Stromal cell of bone marrow (primary cell): Measurements from ENCODE around the gene SYMPK.
"Not testable (repeated sequence)": the region's sequence is repeated elsewhere in the genome, so short reads cannot be mapped to it uniquely, and the experiment has no call there.

Experiments used
- DNase-seq: peaks from one replicate; pipeline ENCODE4 v3.0.0-alpha.2; 2012; ENCODE audit warnings: low read depth

Gene SYMPK

DNA sequence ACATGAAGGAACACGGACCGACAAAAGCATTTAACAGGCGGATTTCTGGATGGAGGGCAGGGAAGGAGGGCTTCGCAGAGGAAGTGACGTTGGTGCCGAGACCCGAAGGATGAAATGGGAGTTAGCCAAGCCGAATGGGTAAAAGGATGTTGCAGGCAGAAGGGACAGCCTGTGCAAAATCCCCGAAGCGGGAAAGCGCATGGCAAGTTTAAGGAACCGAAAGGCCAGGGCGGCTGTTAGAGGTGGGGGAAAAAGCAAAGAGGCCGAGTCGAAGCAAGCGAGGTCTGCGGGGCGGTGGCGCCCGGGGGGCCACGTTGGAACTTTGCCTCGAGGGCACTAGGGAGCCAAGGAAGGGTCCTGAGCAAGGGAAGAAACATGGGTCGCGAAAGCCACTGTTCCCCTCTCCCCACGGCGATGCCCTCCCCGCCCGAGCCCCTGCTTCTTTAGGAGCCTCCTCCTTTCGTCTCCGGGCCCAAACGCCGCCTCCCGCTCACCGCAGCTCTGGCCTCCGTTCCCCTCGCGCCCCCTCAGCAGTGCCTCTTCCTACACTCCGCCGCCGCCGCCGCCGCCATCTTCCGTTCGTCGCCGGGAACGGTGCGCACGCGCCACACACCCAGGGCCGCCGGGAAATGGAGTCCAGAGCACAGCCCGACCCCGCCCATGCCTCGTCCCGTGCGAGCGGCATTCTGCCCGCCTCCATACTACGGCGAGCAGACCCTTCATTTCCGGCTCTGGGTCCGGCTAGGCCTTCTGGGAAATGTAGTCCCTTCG, at the start of gene SYMPK:
Gene SYMPK (minus strand): TSS at position 584 of the 771 bp plus-strand sequence. CDS start 8,652 bp downstream, outside the sequence.
- DNase-seq: peak; percentile 98

DNA sequence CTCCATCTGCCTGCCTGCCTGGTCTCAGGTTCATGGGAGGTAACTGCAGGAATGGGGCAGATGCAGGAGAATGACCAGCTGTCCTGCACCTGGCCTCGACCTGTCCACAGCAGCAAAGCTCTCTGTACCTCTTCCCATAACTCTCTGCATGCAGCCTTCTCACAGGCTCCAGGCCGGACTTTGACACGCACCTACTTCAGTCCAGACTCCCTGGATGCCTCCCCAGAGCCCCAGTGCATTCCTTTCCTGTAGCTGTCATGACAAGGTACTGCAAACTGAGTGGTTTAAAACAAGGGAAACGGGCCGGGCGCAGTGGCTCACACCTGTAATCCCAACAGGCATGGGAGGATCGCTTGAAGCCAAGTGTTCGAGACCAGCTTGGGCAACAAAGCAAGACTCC, 48.3 kb upstream of the SYMPK start:
- DNase-seq: no peak

DNA sequence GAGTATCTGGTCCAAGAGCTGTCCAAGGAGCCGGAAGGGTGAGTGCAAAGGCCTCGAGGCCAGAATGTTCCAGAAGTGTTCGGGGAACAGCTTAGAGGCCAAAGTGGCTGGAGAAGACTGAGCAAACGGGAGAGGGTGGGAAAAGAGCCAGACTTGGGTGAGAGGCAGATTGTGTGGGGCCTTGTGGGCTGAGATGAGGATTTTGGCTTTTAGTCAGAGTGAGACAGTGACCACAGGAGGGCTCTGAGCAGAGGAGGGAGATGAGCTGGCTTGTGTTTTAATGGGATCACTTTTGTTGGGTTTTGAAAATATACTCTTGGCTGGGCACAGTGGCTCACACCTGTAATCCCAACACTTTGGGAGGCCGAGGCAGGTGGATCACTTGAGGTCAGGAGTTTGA, 46.0 kb upstream of the SYMPK start:
- no peak for DNase-seq

DNA sequence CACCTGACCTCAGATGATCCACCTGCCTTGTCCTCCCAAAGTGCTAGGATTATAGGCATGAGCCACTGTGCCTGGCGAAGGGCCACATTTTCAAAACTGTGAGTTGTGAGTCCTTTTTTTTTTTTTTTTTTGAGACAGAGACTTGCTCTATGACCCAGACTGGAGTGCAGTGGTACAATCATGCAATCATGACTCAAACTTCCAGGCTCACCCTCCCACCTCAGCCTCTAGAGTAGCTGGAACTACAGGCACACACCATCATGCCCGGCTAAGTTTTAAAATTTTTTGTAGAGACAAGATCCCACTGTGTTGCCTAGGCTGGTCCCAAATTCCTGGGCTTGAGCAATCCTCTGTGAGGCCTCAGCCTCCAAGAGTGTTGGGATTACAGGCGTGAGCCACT, 43.3 kb upstream of the SYMPK start:
- peak; percentile 43 for DNase-seq

DNA sequence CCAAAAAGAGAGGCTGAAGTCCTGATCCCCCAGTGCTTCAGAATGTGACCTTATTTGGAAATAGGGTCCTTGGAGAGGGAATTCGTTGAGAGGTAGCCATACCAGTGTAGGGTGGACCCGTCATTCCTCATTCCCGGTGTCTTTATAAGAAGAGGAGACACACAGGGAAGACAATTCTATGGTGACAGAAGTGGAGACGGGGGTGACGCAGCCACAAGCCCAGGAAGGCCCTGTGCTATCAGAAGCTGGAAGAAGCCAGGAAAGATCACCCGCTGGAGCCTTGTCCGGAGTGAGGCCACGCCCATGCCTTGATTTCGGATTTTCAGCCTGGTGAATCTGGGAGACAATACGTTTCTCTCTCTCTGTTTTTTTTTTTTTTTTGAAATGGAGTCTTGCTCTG, 42.1 kb upstream of the SYMPK start:
- DNase-seq: no peak

DNA sequence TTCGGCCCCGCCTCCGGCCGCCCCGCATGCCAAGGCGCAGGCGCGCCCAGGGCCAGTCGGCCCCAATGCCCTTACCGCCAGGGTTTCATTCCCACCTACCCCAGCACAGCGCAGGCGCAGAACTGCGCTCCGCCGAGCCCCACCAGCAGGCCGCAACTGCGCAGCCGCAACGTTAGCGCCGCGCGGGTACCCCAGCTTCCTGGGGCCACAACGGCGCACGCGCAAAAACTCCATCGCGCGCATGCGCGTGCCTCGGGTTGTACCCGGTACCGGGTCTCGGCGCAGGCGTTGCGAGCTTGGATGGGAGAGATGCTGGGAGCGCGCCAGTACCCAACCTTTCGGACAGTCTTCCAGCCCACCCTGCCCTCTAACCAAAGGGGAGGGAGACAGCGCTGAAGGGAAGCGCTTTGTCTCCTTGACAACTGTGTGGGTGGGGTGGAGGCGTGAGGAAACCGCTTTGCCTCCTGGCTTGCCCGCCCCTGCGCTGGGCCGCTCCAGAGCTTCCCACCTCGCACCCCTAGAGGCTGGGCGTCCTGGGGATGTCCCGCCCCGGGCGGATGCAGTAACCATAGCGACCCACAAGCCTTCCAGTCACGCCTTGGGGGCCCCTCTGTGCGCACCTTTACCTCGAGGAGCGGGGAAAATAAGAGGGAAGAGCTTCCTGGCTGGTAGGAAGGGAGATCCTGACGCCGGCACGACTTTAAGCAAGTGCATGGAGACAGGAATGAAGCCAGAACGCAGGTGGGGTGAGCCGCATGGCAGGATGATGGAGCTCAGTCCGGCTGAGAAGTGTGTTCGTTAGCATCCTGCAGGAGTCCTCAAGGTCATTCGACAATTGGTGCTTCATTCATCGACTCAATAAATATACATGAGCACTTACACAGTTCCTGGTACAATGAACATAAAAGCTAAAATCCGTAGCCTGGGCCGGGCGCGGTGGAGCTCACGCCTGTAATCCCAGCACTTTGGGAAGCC, 40.0 kb upstream of the SYMPK start:
- peak; percentile 93 for DNase-seq

DNA sequence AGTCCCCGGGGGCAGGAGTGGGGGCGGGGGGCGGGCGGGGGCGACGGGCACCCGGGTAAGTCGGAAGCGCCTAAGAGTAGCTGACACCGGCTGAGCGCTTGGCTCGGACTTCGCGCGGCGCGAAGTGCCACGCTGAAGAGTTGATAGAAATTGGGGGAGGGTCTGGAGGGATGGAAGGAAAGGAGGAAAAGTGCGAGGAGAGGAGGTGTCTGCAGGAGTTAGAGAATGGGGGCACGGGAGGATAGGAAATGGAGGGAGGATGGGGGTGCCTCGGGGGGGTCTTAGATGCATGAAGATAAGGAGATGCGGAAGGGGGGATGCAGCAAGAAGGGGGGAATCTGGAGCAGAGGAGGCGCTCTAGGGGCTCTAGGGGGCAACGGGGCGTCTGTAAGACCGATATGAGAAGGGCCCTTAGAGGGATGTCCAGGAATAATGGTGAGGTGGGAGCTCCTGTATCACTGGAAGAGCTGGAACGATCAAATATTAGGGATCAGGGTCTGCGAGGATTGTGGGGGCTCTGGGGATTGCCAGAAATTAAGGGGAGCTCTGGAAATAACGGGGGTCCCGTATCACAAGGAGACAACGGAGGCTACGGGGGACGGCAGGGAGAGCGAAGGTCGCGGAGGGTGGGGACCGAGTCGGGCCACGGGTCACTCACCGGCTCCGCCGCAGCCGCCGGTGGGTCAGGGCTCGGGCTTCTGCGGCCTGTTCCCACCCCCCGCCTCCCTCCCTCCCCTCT, 39.1 kb upstream of the SYMPK start, which contains the start of gene MYPOP:
Gene MYPOP (minus strand): TSS at position 702 of the 739 bp plus-strand sequence. CDS start 840 bp downstream, outside the sequence.
- DNase-seq: no peak

DNA sequence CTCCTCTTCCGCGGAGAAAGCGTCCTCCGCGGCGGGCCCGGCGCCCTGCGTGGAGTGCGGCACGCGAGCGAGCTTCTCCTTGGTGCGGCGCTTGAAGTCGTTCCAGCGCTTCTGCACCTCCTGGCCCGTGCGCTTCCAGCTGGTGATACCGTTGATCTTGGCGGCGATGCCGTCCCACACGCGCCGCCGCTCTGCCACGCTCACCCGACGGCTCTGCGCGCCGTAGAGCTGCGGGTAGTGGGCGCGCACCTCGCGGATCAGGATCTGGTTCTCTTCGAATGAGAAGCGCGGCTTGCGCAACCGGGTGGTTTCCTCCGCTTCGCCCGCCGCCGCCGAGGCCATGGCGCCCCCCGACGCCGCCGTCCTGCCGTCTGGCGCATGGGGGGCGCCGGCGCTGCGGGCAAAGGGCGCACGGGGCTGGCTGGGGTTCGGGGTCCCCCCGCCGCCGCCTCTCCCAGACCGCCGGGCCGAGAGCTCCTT, 38.5 kb upstream of the SYMPK start:
- no peak for DNase-seq

DNA sequence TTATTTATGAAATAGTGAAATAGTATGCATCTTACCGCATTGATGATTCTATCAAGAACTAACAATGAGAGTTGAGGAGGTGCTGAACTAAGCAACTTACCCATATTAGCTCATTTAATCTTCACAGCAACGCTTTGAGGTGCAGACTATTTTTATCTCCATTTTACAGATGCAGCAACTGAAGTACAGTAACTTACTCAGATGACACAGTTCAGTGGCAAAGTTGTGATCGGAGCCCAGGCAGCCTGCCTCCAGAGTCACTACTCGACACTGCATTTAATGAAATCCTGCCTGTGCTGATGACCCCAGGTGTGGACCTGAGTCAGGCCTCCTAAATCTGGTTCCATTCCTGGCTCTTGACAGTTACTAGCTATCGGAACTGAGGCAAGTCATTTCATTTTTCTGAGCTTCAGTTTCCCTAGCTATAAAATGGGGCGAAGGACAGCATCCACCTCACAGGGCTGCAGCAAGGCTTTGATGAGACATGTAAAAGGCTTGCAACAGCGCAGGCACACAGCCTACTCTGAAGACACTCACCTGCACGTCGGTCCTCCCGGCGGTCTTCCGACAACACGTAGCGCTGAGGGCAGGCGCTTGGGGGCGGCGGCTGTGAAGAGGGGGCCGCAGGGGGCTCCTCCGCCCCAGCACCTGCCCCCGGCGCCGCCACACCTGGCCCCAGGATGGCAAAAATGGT, 37.9 kb upstream of the SYMPK start:
- no peak for DNase-seq

DNA sequence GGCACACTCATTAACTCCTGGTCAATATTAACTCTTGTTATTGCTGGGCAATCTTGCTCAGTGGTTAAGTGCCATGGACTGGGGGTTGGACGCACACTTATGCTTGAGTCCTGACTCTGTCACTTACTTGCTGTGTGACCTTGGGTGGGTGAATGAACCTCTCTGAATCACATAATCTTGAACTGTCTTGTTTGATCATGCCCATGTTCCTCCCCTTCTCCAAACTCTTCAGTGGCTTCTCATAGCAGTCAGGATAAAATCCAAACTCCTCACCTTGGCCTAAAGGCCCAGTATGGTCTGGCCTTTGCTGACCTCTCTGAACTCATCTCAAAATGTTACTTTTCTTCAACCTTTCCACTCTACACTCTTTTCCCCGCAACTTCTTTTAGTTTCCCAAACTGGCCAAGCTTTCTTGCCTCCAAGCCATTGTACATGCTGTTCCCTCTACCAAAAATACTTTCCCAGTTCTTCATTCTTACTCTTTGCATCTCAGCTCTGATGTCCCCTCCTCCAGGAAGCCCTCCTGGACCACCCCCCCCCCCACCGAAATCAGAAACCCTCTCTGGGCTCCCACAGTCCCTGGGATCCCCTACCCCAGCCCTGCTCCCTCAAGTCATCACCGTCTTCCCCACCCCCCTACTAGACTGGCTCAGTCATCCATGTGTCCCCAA, 37.1 kb upstream of the SYMPK start:
- DNase-seq: no peak

DNA sequence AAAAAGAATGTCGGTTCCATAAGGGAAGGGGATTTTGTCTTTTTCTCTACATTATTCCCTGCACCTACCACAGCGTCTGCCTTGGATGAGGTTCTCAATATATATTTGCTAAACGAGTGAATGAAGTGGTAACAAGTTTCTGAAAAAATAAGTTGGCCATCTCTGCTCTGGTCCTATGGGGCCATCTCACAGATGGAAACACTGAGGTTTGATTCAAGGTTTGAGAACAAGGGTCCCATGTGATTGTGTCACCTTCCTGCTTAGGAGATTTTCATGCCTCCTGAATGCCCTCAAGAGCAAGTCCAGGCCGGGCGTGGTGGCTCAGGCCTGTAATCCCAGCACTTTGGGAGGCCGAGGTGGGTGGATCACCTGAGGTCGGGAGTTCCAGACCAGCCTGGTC, 36.3 kb upstream of the SYMPK start:
- DNase-seq: no peak

DNA sequence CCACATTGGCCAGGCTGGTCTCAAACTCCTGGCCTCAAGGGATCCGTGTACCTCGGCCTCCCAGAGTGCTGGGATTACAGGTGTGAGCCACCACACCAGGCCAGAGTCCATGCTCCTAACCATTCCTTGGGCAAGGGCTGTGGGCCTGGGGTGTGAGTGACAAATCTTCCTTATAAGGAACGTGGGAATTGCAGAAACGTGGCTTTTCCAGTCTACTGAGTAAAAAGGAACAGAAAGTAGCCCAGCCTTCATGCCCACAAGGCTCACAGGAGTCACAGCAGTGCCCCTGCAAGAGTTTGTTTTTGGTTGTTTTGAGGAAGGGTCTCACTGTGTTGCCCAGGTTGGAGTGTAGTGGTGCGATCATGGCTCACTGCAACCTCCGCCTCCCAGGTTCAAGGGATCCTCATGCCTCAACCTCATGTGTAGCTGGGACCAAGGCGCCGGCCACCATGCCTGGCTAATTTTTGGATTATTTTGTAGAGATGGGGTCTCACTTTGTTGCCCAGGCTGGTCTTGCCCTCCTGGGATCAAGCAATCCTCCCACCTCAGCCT, 34.4 kb upstream of the SYMPK start:
- no peak for DNase-seq

DNA sequence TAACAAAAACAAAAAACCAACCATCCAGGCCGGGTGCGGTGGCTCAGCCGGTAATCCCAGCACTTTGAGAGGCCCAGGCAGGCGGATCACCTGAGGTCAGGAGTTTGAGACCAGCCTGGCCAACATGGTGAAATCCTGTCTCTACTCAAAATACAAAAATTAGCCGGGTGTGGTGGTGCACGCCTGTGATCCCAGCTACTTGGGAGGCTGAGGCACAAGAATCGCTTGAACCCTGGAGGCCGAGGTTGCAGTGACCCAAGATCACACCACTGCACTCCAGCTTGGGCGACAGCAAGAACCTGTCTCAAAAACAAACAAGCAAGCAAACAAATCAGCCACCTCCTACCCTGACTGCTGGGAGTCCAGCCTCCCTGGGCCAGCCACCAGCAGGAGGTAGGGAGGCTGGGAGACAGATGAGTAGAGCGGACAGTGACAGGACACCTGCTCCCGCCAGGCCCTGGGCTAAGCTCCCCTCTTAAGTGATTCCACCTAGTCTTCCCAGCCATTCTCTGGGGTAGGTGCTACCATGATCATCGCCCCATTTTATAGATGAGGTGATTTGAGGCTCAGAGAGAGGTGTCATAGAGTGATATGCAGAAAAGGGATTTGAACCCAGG, 33.1 kb upstream of the SYMPK start:
- DNase-seq: not testable (repeated sequence)

DNA sequence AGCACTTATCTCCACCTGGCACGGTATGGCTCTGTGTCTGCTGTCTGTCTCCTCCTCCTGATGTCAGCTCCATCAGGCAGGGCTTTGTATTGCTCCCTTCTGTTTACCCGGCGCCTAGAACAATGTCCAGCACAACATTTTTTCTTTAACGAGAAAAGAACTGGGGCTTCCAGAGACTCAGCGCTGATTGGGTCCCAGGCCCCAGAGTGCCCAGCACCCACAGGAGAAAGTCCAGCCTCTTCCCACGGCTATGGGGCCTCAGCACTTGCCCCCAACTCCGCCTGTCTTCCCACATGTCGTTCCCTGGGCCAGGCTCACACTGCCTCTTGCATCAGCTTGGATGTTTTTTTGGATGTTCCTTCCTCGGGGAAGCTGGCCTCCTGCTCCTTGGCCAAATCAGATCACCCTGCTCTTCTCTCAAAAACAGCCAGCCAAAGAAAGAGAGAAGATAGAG, 32.6 kb upstream of the SYMPK start:
- no peak for DNase-seq

DNA sequence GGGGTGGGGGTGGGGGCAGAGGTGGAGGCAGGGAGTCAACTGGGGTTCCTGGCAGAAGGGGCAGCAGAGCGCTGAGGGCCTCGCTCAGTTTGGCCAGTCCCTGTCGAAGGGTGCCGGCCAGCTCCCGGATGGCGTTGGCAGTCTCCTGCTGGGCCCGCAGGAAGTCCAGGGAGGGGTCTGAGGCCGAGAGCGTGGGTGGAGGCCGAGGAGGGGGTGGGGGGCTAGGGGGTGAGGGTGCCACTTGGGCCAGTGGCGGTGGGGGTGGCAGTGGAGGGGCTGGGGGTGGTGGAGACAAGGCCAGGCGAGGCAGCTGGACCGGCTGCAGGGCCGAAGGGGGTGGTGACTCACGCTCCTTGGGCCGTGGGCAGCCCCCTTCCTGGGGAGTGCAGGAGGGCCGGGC, 27.9 kb upstream of the SYMPK start:
- DNase-seq: no peak

DNA sequence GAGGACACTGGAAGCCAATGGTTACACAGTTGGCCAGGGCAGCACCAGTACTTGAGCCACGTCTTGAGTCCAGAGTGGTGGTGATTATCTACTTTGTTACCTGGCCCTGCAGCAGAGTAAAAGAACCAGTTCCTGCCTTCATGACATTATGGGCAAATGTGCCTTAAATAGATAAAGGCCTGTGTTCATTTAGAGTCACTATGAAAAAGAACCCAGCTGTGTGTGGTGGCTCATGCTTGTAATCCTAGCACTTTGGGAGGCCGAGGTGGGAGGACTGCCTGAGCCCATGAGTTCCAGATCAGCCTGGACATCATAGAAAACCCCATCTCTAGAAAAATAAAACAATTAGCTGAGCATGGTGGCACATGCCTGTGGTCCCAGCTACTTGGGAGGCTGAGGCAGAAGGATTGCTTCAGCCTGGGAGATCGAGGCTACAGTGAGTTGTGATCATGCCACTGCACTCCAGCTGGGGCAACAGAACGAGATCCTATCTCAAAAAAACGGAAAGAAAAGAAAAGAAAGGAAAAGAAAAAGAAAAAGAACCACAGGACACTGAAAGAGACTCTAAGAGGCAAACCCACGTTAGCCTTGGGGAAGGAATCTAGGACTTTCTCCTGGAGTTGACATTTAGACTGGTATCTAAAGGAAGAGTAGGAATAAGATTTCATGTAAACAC, 26.4 kb upstream of the SYMPK start:
- DNase-seq: no peak

DNA sequence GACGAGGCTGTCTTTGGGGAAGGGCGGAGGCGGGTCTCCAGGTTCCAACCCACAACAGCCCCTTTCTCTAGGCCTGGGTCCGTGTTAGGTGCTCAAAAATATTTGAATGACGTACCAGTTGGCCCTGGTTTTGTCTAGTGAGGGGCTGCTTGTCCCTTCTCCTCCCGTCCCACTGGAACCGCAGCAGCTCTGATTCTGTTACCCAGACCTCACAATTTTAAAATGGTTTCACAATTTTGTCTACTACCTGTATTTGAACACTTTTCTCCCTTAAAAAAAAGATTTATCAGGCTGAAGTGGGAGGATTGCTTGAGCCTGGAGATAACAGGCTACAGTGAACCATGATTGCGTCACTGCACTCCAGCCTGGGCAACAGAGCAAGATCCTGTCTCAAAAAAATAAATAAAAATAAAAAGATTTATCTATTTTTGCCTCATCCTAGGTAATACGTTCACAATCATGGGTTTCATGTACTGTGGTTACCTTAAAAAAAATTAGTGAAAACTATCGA, 24.3 kb upstream of the SYMPK start:
- no peak for DNase-seq

DNA sequence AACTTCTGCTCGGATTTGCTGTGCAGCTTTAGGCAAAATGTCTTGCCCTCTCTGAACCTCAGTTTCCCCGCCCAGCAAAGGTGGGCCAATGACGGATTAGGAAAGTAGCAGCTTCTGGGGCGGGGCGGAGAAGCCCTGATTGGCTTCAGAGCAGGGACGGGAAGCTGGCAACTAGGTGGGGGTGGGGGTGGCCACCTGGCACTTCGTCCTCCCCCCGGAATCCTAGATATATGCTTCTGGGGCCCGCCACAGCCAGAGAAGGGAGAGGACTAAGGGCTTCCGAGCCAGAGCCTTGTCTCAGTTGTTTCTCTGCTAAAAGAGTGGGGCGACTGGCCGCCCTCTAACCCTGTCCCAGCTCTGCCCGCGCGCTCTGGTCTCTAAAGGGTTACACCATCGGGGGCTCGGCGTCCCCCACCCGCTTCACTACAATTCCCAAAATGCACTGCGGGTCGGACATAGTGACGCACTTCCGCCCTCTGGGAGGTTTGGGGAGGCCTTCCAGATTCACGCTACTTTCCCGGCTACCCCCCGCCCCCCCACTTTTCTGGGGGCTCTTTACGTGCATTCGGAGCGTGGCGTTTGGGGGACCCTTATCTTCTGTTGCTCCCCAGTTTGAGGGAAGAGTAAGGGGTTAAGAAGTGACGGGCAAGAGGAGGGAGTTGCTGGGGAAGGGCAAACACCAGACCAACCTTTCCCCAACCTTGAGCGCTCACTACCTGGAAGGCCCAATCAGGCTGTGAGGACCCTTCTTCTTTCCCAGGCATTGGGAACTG, 23.7 kb upstream of the SYMPK start:
- peak; percentile 93 for DNase-seq
